Iris pigment epithelial cell (primary cell): Measurements from ENCODE around the gene SUCLG2.
A peak's percentile ranks its signal among the peaks of the same experiment; 100 is the strongest.

ENCODE experiments used
- DNase-seq: peaks from one replicate; pipeline ENCODE4 v3.0.0-alpha.2; 2011; ENCODE audit warnings: low read depth

SUCLG2 gene

DNA sequence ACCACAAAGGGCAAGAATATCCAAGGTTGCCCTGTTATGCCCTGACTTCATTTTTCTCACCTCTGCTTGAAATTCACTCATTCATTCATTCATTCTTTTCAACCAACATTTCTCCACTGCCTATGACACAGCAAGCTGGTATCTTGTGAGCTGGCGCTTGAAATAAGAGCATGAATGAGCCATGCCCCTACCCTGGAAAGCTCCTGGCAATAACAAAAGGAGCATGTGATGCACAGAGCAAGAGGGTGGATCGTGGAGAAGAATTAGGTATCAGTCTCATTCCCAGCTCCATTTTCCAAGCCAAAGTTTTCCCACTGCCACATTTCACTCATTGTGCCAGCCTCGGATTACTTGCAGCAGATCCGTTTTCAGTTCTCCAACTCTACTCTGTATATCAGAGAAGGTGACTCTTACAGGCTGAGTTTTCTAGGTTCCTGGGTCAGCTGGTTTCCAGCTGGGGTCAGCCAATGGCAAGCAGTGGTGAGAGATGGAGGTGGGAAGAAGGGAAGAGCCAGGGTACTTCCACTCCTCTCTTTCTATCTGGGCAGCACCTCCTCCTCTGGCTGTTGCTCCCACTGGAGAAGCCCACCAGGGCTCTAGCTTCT is 144.8 kb downstream of the SUCLG2 start:
- no peak for DNase-seq

DNA sequence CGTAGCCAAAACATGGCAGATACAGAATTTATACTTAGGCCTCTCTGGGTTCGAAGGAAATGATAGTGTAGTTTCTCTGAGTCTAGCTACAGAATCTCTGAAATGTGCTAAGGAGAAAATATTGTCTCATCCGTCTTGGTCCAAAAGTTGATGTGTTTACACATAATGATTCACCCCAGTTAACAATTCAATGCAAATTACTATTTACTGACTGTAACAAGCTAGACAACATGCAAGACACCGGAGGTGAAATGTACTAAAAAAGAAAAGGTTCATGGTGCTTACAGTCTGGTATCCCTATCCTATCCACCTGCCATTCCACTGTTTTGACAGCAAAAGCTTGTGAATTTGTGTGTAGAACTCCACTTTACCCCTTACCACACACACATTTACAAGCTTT is 146.8 kb downstream of the SUCLG2 start:
- no peak for DNase-seq

DNA sequence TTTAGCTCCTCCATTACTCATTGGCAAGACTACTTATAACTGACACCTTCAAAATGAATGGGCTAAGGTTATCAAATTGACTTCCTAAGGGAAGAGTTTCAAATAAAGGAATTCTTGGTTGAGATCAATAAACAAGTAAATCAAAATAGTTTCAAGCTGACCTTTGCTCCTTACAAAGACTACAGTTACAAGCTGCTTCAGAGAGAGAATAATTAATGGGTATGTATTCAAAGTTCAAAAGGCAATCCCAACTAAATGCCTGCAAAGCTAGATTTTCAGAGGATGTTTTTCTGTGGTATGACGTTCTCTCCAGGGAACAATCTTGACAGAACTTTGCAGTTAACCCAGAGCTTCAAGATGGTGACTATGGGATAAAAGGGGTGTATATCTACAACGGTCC is 153.7 kb downstream of the SUCLG2 start:
- no peak for DNase-seq

DNA sequence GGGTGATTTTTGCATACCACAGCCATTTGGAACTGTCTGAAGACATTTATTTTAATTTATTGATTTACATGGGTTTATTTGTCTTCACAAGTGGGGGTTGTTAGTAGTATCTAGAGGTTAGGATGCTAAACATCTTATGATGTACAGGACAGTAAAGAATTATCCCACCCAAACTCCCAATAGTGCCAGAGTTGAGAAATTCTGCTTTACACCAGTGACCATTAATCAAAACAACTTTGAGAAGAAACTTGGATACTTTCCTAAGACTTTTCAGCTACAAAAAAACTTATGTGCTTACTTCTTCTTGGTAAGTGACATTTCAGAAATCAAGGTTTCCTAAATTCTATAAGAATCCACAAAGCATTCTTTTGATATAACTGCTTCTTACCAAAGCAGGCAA is 156.7 kb downstream of the SUCLG2 start:
- DNase-seq, result no peak

DNA sequence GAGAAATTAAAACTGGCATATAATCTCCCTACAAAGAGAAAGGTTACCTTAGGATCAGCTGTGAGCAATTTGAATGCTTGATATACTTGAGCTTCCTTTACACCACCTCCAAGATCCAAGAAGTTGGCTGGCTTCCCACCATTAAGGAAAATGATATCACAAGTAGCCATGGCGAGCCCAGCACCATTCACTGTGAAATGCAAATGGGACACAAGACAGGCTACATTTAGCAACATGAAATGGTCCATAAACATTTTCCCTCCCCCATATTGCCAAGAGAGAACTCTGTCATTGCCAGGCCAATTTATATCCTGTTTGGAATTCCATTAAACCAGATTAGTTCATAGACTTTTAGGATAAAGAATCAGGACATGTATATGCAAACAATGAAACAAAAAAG is 158.7 kb downstream of the SUCLG2 start:
- no peak for DNase-seq

DNA sequence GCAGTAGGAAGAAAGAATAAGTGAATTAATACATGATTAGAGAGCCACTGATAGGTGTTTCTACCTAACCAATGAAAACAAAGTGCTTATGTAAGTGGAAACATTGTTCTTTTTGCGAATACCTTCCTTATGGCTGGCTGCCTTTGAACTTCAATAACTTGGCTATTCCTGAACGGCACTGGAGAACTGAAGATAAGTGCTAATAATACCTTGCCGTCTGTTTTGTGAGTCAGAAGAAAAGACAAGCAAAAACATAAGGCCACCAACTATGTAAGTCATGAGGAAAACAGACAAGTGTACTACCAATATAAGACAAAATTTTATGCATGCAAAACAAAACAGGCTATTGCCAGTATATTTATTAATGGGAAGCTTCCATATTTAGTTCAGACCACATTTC is 160.6 kb downstream of the SUCLG2 start:
- no peak for DNase-seq

DNA sequence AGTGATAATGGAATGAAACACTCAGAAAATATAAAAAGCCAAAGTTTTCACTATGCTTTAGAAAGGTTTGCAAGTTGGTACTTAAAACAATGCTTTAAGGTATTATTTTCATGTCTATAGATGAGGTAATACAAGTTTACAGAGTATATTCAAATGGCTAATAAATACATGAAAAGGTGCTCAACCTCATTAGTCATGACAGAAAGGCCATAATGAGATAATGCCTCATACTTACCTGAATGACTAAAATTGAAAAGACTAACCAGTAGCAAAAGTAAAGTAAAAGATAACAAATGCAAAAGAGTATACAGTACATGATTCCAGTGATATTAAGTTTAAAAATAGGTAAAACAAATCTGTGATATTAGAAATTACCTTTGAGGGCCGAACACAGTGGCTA is 163.8 kb downstream of the SUCLG2 start:
- no peak for DNase-seq

DNA sequence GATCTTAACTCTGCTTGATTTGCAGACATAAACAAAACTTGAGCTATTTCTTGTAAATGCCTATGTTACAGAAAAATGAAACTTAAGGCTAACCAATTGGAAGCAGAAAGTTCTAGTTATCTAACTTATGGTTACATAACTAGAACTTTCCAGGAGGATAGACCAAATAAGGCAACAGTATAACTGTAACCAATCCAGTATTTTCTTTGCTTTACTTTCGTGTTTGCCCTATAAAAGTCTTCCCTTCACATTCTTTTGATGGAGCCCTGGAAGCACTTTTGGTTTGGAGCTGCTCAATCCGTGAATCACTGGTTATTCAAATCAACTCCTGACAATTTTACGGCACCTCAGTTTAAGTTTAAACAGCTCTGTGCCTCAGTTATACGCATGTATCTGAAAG is 164.6 kb downstream of the SUCLG2 start:
- DNase-seq, result peak; percentile 56

DNA sequence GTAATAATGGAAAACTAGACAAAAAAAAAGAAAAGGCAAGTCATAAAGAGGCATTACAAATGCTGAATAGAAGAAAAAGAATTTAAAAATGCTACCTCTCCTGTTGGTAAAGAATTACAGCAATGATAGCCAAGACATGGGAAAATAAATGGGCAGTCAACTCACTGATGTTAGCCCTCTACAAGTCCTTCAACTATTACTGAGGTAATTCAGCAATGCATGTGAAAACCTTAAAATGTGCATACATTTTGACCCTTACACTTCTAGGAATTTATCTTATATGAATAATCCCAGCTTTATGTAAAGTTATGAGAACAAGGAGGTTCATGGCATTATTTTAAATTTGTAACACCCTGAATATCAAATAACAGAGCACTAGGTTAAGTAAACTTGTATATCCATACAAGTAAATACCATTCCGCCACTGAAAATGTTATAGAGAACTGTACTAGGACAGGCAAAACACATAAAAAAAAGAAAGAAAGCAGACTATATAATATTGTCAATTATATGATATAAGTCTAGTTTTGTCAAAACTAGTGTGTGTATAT is 166.8 kb downstream of the SUCLG2 start:
- no peak for DNase-seq

DNA sequence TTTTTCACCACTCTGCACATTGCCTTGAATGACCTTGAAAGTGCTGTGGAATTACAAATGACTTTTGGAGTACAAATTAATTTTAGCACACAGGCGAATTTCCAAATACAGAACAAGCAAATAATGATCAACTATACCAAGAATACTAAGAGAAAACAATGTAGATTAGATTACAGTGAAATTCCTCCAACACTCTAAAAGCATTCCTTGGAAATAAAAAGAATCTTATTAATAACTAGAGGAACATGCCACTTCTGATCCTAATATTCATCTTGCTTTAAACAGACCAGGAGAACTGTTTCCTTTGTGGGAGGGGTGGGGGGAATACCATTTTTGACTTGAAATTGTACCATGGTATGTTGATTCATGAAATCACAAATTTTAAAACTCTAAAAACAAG is 167.5 kb downstream of the SUCLG2 start:
- no peak for DNase-seq

DNA sequence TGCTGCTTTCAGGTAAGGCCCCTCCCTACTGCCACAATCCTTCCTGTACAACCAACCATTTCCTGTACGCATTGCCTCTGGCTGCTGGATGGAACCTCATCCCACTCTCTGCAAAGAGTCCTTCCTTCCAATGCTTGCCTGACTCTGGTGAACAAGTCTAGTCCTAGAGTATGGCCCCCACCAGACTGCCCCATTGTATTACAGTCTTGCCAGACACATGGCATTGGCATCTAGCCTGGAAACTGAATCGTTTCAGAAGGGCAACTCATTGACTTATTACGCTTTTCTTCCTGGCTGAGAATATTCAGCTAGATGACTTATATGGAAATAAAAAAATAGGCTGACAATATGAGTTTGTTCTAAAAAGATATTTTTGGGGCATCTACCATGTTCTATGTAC is 170.3 kb downstream of the SUCLG2 start:
- DNase-seq, result no peak

DNA sequence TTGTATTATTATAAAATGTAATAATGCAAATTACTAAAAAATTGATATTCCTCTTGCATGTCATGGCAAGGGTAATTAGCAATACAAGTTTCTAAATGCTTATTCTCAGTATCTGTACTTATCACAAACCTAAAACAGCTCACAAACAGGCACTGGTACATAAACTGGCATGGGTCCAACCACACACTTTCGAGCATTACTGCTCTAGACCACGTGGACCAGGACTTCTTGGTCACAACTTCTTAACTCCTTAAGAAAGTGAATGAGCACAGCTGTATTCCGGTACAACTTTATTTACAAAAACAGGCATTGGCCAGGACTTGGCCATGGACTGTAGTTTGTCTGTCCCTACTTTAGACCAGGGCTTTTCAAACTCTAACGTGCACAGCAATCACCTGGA is 173.3 kb downstream of the SUCLG2 start:
- DNase-seq, result no peak

DNA sequence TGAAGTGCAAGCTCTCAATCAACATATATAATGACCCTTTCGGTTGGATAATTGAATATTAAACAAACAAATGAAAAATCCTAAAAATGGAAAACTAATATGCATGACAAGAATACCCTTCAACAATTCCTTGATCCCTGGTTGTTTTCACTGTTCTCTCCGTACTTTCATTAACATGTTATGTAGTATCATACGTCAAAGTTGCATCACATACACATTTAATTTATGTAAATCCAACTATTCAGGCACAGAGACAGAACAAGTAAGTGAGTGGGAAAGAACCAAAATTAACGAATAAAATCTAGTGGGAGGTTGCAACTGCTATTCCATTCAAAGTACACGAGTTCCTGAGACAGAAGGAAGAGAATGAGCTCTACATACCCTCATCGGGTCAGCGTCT is 176.0 kb downstream of the SUCLG2 start:
- no peak for DNase-seq

DNA sequence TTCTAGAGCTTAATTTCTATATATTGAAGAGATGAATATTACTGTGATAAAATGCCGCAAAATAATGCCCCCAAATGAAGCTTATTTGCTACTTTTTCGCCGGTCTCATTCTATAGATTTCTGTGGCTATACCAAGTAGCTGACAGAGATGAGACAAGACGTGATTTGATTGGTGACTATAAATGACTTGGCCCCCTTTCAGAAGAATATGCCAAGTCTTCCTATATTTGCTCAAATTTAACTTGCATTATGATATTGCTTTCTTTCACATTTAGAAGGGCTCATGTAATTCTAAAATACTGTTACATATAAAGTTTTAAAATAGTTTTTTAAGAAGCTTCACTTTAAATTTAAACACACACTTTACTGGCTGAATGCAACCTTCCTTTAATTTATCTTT is 180.1 kb downstream of the SUCLG2 start:
- DNase-seq, result no peak

DNA sequence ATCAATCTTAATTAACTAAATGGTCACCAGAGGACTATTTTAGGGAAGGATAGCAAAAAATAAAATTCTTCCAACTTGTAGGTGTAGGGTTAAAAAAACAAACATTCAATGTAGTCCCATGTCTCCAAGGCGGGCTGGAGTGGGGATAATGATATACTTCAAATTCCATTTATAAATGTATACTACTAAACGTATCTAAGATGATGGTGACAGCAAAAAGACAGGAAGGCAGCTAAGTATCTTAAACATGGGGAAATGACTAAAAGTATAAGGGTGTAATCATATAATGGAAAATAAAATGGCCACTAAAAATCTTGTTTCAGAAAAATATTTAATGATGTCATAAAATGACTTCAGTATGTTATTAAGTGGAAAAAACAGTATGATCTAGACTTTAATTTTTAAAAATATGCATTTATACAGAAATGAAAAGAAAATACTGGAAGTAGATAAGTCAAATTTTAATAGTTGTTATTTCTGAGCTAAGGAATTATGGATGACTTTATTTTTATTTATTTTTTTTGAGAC is 181.7 kb downstream of the SUCLG2 start:
- DNase-seq, result no peak

DNA sequence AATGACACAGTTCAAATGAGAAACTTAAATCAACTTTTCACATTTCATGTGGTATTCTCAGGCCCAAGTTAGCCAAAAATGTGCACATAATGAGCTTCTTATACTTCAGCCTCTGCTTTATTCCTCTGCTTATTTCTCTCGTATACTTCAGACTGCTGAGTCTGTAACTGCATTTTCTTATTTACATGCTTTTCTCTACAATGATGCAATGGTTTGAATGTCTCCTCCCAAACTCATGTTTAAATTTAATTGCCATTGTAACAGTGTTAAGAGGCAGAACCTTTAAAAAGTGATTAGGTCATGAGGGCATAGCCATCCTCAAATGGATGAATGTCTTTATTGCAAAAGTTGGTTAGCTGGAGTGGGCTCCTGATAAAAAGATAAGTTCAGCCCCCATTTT is 184.2 kb downstream of the SUCLG2 start:
- no peak for DNase-seq

DNA sequence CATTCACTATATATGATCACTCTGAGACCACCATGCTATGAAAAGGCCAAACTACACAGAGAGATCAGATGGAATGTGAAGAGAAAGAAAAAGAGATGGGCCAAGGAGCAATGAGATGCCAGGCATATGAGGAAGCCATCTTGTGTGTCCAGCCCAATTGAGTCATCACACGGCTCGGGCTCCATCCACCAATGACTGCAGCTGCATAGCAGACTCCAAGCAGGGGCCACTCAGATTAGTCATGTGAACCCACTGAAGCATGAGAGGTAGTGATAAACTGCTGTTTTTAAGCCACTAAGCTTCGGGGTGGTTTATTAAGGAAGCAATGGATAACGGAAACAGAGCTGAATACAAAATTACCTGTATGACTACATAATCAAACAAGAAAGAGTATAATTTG is 185.9 kb downstream of the SUCLG2 start:
- peak; percentile 61 for DNase-seq

DNA sequence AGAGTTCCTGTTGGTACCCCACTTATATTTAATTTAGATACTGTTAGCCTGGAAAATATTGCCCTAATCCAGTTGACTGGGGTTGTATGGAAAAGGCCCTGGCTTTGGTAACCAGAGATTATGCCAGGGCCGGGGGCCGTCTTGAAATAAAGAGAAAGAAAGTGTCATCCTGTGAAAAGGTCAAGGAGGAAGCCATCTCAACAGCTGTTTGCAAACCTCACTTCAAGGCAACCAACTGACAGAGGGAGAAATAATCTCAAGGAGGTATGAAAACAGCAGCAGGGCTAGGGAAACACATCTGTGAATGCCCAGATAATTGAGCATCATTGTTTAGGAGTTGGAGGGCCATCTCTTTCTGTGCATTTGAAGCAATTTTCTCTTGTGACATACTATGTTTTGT is 190.8 kb downstream of the SUCLG2 start:
- no peak for DNase-seq

DNA sequence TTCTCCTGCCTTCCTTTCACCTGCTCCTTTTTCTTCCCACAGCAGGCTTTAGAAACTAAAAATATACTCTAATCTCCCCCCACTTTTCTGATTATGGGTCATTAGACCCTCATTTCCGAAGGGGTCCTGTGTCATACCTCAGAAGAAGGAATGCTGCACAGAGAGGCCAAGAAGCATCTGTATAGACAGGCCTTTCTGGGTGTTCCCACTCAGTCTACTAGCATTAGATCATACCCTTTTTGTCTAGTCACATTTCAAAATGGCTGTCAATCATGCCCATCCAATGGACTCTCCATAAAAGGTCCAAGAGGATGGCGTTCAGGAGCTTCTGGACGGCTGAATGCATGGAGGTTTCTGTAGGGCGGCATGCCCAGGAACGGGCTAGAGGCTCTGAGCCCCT is 192.2 kb downstream of the SUCLG2 start:
- peak; percentile 42 for DNase-seq

DNA sequence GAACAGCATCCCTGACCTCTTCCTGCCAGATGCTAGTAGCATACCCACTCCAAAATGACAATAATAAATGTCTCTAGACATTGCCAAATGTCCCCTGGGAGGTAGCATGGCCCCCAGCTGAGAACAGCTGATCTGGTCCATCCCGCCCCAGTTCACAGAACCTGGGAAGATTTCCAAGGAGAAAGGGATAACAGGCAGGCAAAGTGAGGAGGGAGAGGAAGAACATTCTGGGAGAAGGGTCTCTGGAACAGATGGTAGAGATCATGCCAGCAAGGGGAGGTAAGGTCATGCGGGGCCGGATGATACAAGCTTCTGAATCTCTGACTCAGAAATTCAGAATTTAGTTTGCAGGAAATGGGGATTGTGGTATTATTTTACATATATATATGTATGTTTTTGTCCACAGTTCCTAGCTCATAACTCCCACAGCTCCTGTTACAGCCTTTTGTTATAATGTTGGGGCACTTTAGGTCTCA is 192.7 kb downstream of the SUCLG2 start:
- peak; percentile 78 for DNase-seq

DNA sequence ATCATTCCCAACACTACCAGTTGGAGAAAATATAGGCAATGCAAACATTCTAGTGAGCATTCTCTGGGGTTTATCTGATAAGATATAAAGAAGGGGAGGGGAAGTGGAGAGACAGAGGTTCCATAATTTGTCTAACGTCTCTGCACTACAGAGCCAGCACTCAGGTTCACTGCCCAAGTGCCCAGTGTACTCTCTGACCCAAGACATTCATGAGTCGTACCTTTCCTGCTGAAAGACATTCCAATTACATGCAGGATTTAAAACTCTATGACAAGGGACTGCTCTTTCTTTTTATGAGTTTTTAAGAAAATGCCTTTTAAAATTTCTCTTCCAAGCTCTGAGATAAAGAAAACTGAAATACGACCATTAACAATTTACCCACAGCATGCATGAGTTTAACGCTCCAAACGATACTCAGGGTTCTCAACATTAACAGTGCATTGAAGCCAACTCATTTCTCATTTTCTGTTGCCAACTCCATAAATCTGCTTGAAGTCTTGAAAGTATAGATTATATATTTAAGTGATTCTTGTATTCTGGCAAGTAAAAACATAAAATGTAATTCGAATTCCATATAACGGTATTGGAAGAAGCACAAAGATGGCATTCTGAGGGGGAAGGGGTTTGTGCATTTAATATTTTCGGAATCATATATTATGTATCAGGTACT is 193.4 kb downstream of the SUCLG2 start:
- DNase-seq, result no peak

DNA sequence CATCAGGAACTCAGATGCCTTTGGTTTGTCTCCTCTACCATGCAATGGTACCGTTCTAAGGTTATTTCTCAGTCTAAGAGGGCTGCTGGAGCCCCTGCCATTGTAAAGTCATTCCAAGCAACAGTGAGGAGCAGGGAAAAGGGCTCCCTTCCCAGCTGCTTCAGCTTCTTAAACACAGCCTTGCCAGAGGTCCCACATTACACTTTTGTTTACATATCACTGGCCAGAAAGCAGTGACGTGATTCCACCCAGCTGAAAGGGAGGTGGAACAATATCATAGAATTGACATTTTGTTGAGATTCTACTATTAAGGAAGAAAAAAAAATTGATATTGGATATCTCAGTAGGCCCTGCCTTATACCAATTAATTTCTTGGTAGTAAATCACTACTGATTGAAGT is 194.6 kb downstream of the SUCLG2 start:
- DNase-seq, result peak; percentile 79

DNA sequence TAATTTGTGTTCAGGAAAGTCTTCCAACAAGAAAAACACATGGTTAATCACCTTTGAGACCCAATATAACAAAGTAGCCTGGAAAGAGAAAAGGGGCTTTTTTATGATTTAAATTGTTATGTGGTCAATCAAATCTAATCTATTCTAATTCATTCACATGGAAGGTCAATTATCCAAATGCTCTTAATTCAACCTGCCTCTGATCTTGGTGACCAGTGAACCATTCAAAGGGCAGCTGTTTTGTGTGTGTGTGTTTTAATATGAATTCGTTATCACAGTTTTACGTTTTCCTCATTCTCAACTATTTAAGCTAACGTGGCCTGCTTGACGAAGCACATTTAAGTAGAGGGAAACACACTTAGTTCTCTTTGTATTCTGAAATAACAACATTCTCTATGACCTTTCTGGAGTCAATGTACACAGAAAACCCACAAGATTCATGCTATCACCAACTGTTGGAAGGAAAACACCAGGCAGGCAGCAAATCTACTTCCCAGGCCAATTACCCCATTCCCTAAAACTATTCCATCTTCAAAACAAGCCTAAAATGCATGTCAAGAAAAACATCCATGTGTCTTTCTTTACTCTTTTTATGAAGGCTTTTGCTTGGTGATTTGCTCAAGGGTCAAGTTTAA is 195.4 kb downstream of the SUCLG2 start:
- DNase-seq, result peak; percentile 36
